IPS-NIHi11 (cell line): Measurements from ENCODE around the gene ANKK1.
A peak's percentile ranks its signal among the peaks of the same experiment; 100 is the strongest.

ENCODE experiments used
- DNase-seq: peaks from one replicate; pipeline ENCODE4 v3.0.0; 2012; ENCODE audit warnings: mixed read lengths, low spot score

ANKK1 gene, protein sequence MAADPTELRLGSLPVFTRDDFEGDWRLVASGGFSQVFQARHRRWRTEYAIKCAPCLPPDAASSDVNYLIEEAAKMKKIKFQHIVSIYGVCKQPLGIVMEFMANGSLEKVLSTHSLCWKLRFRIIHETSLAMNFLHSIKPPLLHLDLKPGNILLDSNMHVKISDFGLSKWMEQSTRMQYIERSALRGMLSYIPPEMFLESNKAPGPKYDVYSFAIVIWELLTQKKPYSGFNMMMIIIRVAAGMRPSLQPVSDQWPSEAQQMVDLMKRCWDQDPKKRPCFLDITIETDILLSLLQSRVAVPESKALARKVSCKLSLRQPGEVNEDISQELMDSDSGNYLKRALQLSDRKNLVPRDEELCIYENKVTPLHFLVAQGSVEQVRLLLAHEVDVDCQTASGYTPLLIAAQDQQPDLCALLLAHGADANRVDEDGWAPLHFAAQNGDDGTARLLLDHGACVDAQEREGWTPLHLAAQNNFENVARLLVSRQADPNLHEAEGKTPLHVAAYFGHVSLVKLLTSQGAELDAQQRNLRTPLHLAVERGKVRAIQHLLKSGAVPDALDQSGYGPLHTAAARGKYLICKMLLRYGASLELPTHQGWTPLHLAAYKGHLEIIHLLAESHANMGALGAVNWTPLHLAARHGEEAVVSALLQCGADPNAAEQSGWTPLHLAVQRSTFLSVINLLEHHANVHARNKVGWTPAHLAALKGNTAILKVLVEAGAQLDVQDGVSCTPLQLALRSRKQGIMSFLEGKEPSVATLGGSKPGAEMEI

DNA sequence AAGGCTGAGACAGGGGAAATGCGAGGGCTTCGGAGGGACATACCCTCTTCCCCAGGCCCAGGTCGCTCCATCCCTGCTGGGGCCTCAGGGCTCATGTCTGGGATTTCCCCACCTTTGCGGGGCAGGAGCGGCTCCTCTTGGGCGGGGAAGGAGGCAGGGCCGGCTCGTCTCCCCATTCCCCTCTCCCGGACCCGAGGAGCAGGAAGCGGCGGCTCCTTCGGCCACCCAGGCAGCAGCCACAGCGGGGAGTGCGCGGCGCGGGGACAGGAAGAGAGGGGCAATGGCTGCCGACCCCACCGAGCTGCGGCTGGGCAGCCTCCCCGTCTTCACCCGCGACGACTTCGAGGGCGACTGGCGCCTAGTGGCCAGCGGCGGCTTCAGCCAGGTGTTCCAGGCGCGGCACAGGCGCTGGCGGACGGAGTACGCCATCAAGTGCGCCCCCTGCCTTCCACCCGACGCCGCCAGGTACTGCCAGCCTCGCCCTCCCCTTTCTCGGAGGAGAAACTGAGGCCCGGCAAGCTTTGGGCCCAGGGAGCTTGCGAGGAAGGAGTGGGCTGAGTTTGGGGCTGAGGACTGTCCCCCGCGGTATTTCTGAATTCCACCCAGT lies at the start of gene ANKK1:
TSS of gene ANKK1 (plus strand) at position 175 of the 607 bp plus-strand sequence. CDS start at position 281, 106 bp downstream.
- peak; percentile 87 for DNase-seq

DNA sequence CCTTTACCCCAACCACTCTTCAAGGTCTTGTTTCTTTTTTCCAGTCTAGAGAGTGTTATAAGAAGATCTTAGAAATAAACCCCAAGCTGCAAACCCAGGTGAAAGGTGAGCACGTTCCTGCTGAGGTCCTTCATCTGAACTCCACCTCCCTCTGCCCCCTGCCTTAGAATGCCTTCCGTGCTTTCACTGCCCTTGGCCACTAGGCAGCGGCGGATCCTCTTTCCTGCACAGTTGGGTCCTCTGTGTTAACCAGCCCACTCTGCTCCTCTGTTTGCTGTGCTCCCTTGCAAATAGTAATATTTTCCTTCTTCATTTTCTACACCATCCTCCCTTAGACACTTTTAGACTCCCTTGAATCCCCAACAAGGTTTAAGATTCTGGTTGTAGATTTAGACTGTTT lies 48.8 kb upstream of the ANKK1 start:
- DNase-seq = peak; percentile 42

DNA sequence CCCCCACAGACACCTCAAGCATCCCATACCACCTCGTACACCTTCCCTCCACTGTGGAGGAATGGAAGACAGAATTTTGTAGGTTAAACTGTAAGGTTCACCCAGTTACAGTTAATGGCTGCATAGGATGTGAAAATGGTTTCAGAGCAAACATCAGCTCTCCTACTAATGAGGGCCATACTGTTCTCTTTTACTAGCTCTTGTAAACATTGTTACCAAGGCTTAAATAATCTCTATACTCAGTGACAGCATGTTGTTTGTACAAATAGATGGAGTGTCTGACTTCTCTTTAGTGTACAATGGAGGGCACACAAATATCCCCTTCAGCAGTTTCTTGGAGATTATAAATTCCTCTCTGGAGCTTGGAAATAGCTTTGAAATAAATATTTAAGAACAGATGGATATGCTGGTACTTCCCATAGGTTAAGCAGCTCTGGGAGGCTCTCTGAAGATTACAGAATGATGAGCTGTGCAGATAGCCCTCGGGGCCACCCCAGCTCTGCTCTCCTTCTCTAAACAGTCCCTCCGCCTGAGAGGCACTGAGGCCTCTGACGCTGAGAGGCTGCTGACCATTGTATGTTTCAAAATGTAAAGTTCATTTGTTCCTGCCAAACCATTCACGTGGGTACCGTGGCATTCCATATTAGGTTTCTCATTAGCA lies 47.5 kb upstream of the ANKK1 start:
- DNase-seq = no peak

DNA sequence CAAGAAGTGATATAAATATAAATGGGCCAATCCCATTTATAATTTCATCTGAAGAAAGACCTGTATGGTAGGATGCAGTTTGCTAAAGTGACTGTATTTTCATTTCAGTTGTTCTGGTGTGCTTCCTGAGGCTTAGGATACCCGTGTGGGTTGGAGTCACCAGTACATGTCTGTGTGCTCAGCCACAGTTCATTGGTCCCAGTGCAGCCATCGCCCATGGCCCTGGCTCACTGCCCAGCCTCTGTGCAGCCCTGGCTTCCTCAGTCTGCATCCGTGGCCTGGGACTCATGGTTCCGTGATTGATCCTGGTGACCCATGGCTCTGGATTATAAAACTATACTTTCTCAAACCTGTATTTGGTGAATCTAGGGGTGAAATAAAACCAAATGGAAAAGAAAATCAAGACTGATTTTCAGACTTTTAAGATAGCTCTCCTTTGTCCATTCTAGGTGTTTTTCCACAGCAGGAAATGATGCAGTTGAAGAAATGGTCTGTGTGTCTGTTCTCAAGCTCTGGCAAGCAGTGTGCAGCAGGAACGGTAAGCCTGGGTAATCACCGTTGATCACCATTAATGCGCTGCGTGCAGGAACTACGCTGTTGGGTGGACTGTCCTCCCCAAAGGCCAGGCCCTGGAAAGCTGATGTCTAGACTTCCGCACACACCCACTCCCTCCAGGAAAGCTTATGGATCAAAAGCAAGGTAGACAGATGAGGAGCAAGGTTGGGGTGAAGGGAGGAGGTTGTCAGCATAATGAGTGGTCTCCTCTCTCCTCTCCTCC lies 46.0 kb upstream of the ANKK1 start:
- DNase-seq = no peak

DNA sequence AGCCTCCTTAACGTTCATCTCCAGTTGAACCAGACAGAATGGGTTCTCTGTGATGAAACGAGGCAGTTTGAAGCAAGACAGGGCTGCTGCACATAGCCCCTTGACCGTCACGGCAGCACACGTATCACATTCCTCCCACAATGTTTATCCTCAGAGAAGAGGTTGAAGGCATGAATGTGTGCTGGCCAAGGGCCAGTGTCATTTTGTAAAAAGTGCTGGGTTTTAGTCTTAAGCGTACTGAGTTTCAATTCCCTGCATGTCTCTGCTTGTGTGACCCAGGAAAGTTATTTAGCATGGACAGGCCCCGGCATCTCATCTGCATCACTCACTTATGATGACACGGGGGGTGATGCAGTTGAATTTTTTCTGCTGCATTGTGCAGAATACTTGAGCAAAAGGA lies 41.6 kb upstream of the ANKK1 start:
- DNase-seq = no peak

DNA sequence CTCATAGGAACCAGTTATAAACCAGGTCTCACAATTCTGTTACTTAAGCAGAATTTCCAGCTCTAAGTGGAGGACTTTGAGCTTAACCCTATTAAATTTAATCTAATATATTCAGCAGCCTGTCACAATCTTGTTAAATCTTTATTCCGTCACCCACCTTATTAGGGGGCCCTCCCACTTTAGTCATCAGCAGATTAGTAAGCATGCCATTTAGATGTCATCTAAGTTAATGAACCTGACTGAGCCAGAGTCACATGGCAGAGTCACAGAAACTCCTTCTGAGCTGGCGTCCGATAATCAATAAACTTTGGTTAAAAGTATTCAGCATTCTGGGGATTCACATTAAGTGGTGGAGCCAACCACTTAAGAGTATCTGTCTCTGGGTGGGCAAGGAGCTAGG lies 38.1 kb upstream of the ANKK1 start:
- DNase-seq = no peak

DNA sequence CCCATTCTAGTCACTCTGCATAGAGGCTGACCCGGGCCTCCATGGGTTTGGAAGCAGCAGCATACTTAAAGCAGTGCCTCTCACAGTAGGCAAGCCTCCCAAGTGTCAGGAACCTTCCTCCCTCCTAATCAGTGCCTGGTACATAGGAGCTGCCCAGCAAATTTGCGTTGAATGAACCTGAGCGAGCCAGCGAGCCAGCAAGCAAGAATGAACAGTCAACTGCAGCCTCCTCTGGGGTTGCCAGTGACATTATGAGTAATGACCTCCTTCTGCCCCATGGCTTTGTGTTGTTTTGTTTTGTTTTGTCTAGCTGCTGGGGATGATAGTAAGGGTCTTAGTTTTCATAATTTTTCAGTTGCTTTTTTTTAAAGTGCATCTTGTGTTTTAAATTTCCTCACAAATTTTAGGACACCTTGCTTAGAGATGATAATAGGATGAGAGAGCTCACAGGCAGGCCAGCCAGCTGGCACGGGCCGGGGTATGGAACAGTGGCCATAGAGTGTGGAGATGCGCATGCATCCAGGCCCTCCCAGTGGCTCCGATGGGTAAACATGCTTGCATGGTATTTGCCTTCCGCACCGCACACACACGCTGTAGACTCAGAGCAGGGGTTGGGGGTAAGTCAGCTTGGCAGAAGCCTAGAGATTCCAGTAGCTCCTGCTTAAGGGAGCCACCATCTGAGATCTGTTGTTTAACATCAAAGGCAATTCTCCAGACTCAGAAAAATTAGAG lies 37.1 kb upstream of the ANKK1 start:
- no peak for DNase-seq

DNA sequence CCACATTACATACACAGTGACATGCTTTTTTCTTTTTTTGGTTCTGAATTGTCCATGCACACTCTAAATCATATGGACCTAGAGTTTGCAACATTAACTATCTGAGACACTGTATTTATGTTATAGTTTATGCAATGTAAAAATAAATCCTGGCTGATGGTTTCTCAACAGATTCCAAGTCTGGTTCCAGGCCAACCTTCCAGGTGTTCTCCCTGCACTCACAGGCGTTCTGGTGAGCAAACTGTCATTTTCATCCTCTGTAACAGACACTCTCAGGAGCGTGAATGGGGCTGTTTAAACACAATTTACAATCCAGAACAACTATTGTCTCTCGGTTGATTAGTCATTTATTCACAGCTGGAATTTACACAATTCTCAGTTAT lies 36.5 kb upstream of the ANKK1 start:
- no peak for DNase-seq

DNA sequence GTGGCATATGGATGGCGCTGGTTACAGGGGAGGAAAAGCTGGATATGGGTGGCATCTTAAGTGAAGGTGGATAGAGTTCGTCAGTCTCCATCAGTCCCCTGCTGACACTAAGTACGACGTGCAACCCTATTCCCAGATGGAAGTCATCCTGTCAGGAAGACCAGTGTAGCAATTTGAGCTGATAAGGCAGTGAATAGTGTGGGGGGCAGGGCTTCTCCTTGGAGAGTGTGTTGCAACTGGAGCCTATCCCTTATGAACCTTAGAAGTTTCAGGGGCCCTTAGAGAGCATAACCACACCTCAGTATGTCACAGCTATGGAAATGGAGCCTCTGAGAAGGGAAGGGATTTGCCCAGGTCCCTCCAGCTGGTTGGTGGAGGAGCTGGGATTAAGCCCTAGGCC lies 36.1 kb upstream of the ANKK1 start:
- DNase-seq = no peak

DNA sequence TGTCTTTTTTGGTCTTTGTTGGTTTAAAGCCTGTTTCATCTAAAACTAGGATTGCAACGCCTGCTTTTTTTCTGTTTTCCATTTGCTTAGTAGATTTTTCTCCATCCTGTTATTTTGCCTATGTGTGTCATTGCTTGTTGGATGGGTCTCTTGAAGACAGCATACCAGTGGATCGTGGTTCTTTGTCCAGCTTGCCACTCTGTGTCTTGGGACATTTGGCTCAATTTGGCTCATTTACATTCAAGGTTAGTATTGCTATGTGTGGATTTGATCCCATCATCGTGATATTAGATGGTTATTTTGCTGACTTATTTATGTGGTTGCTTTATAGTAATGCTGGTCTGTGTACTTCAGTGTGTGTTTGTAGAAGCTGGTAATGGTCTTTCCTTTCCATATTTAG lies 31.4 kb upstream of the ANKK1 start:
- DNase-seq = no peak

DNA sequence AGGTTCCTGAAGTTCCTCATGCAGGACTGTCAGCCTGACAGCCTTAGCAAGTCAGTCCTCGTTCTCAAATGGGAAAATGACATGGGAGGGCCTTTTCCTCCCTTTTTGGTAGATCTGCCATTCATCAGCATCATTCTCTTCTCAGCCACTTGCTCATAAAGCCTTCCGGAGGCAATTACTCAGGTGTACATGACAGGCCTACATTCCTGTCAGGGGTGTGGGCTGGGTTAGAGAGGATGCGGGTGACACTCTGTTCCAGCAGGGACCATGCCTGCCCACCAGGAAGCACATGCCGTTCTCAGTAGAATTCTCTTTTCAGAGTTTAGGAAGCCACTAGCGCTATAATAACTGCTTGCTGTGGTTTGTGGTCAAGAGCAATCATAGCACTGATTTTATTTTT lies 24.2 kb upstream of the ANKK1 start:
- DNase-seq = no peak

DNA sequence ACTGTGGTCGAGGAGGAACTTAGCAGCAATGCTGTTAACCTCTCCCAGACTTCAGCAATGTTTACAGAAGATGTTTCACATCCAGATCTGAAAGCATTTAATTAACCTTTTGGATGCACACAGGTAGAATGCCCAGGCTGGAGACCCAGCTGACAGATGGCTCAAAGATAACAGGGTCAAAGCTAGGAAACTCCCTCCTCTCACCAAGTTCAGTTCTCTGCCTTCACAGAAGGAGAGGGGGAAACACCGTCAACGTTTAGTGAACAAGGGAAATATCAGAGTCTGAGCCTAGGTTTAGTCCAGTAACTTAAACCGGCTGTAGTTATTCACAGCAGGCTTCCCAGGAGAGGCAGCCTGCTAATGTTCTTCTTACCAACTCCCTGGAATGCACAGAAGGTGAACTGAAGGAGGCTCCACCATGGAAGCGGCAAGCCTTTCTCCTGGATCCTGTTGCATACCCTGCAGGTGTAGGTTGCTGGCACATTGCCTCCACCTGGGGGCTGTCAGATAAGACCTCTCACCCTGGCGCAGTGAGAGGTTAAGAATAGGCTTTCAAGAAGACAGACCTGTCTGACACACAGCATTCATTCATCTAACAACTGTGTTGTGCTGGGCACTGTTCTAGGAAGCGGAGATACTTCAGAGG lies 23.5 kb upstream of the ANKK1 start:
- no peak for DNase-seq

DNA sequence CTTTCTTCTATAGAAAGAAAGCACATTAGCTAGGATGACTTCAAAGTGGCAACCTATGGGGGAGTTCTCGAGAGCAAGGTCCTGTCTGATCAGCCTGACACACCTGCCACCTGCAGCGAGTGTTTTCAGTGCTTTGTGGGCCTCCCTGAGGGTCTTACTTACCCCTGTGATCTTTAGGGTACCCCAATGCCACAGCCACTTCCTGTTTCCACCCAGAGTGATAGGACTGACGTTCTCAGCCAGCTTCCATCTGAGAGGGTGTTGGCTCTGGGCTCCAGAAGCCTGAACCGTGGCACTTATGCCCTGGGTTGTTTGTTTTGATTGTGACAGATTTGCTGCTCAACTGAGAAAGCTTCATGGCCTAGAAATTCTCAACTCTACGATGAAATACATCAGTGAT lies 21.7 kb upstream of the ANKK1 start:
- DNase-seq = no peak

DNA sequence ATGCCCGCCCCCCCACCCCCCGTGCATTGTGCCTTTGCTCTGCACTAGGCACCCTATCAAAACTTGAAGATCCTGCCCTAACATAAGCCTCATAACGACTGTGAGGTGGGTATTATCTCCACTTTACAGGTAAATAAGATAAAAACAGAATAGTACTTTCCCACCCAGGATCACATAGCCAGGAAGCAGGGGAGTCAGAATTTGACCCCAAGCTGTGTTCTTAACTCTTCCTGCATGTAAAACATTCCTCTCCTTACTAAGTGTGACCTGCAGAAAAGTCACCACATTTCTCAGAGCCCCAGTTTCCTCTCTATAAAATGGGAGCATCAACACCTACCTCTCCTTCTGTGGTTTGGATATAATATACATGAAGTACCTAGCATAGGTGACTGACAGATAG lies 18.2 kb upstream of the ANKK1 start:
- no peak for DNase-seq

DNA sequence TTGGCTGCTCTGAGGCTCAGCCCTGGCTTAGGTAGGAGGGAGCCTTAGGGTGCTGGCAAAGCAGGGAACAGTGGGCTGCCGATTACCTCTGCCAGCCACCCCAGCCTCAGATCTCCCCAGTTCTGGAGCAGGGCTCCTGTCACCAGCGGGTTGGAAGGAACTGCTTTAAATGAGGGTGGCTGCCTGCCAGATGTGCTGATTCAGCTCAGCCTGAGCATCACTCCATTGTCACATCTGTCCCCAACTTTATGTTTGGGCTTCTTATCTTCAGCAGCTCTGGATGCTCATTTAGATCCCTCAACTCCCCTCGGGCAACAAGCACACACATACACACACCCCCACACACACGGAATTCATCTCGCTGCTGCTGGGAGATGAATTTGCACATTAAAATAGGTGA lies 16.9 kb upstream of the ANKK1 start:
- DNase-seq = no peak

DNA sequence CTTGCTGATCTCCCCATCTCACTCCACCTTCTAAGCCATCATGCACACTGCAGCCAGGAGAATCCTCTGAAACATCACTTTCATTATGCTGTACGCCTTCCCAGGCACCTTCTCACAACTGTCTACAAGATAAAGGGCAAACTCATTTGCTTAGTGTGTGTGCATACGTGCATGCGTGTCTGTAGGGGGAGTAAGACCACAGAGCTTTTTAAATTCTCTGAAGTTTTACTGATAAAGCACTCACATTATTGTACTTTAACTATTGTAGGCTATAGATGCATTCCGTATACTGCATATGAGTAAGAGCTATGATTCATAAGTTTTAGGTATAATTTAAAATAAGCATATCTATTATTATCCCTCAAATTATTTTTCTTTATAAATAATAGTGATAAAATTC lies 15.3 kb upstream of the ANKK1 start:
- DNase-seq = no peak

DNA sequence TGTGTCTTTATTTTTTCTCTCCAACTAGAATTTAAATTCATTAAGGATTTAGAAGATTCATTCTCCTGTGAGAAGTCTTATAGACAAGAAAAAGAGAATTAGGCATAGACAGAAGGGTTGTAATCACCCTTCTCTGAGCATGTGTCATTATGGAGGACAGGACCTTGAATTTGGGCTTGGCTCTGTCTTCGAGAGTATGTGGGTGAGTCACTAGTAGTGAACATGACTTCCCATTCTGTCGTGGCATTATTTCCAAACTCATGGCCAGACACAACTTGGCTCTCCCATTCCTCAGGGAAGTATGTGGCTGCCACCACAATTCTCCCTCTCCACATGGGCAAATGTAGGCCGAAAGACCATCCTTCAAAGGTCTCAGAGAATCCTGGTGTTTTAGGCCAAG lies 14.3 kb upstream of the ANKK1 start:
- DNase-seq = no peak

DNA sequence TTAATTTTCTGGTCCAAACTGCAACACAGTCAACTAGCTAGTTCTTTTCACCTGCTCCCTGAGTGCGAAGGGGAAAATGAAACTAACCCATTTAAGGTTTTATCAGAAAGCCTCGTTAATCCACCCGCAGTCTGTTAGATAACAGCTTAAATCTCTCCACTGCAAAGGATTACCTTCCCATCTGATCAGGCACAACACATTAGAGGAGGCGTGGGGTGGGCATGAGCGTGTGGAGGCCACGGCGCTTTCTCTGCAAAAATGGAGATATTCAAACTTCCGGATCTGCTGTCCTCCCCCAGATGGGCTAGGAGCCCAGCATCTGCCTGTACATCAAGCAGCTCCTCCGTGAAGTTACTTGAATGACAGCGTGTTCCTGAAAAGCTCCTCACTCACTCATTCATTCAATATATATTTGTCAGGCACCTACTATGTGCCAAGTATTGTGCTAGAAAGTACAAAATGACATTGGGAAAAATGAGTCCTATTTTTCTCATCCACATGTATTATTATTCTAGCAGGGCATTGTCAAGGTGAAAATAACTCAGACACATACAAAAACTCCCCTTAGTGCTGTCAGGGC lies 13.5 kb upstream of the ANKK1 start:
- no peak for DNase-seq

DNA sequence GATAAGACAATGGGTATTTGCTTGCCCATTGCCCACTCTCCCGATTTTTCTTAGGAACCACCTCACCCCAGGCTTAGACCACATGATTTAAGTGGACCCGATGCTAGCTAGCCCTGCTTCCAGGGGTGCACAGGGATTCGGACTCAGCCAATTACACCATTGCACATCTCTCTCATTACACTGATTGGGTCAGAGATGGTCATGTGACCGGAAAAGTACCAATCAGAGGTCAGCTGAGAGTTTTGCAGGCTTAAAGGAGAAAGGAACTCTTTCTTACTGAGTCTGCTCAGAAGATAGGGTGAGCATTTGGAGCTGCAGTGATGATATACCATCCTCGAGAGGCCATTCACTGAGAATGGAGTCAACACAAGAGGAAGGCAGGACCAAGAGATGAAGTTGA lies 12.2 kb upstream of the ANKK1 start:
- DNase-seq = no peak

DNA sequence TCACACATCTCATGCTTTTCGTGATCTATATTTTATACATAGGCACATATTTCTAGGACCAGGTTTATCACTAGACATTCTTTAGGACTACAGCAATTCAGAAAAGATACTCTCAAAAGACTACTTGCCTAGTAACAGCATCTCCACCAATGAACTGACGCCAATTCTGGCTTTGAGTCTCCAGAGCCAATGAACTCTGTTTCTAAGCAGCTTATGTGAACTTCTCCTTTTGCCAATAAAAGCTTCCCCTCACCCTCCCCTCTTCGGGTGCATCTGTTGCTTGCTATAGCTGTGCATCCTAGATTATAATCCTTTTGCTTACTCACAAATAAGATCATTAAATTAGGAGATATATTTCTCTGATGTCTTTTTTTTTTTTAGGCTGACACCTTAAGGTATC lies 11.4 kb upstream of the ANKK1 start:
- no peak for DNase-seq
